ENCODE data around the gene ZNF592. TPM values are rescaled to one million over a fixed set of nuclear protein-coding genes. Genes with fewer than 3 reads are reported as not detected.
A peak's percentile ranks its signal among the peaks of the same experiment; 100 is the strongest.
"Not testable (repeated sequence)": the region's sequence is repeated elsewhere in the genome, so short reads cannot be mapped to it uniquely, and the experiment has no call there.

ZNF592 gene
- total and polyA plus RNA-seq, 7 donors: 13.1 to 43.3 (median 33.8) TPM

- Histone ChIP-seq H3K27me3 (ENCODE audit: insufficient read depth in 3 of 3, low read length in 2 of 3) (no peaks in the 10 kb centered on the region), H3K27ac (peak overlapping the region; percentile 99), H3K9me3 (no peaks in the 10 kb centered on the region), H3K4me3 (peak overlapping the region; percentile 49), H3K36me3 (ENCODE audit: insufficient read depth in 1 of 2, low read depth in 1 of 2) (no peaks in the 10 kb centered on the region), H3K4me1 (peaks cover 69% of the 10 kb centered on the region)
- no peak for TF ChIP-seq CTCF (IDR thresholded peaks at IDR 0.05)
- DNase-seq (no peak), ATAC-seq (no peak)
- 64 to 96% (median 91%) methylated on average over 1 of the region's 1 CpG for WGBS, 3 donors
- intact Hi-C loops (cut with DNase I): loop anchor here in 1 of 2 donors (2.0 to 5.0 kb wide), 2 partner anchors 59 to 100 kb away; partner anchors contain the start of gene WDR73
Measured at GRCh38 chr15:84752195-84752594, 3.8 kb downstream of the ZNF592 start.

GRCh38 chr15:84752700-84753099 lies 4.3 kb downstream of the ZNF592 start:
- peaks cover 67% of the 10 kb centered on the region for H3K4me1 ChIP-seq
- WGBS, 3 donors: 3 to 17% (median 12%) methylated on average over 3 of the region's 3 CpGs

GRCh38 chr15:84754889-84755288 lies 6.5 kb downstream of the ZNF592 start:
- Histone ChIP-seq H3K4me1 (peaks cover 78% of the 10 kb centered on the region), H3K27ac (peak overlapping the region; percentile 99)
- intact Hi-C loops (cut with DNase I): loop anchor here in 1 of 2 donors (5.0 kb wide), 1 partner anchor 103 kb away; the partner anchor contains the start of gene WDR73
- not testable (repeated sequence) for H3K4me3 ChIP-seq; H3K9me3 ChIP-seq; H3K36me3 ChIP-seq (ENCODE audit: insufficient read depth in 1 of 2, low read depth in 1 of 2); DNase-seq; H3K27me3 ChIP-seq (ENCODE audit: insufficient read depth in 3 of 3, low read length in 2 of 3); ATAC-seq
- 60 to 89% (median 86%) methylated on average over 4 of the region's 4 CpGs for WGBS, 3 donors

More at GRCh38 chr15:84752700-84753099, 4.3 kb downstream of the ZNF592 start:
- H3K27me3 ChIP-seq (ENCODE audit: insufficient read depth in 3 of 3, low read length in 2 of 3): no peaks in the 10 kb centered on the region
- no peaks in the 10 kb centered on the region for H3K9me3 ChIP-seq
- no peaks in the 10 kb centered on the region for H3K36me3 ChIP-seq (ENCODE audit: insufficient read depth in 1 of 2, low read depth in 1 of 2)
- H3K4me3 ChIP-seq: peak overlapping the region; percentile 49
- no peak for TF ChIP-seq CTCF (IDR thresholded peaks at IDR 0.05)
- intact Hi-C loops (cut with DNase I): loop anchor here in 1 of 2 donors (2.0 to 5.0 kb wide), 2 partner anchors 58 to 100 kb away; partner anchors contain the start of gene WDR73
- DNase-seq (no peak), ATAC-seq (peak; percentile 45 to 65 (median 56))
- peak overlapping the region; percentile 99 for H3K27ac ChIP-seq

GRCh38 chr15:84755736-84756527 lies 7.5 kb downstream of the ZNF592 start:
- ATAC-seq: no peak
- intact Hi-C loops (cut with DNase I): no loop called here
- no peaks in the 10 kb centered on the region for H3K9me3 ChIP-seq
- H3K36me3 ChIP-seq (ENCODE audit: insufficient read depth in 1 of 2, low read depth in 1 of 2): no peaks in the 10 kb centered on the region
- H3K4me1 ChIP-seq: peaks cover 72% of the 10 kb centered on the region
- no peak for TF ChIP-seq CTCF (IDR thresholded peaks at IDR 0.05)
- no peak overlapping the region for H3K27ac ChIP-seq
- H3K27me3 ChIP-seq (ENCODE audit: insufficient read depth in 3 of 3, low read length in 2 of 3): no peaks in the 10 kb centered on the region
- DNase-seq: no peak
- WGBS, 3 donors: 68 to 74% (median 68%) methylated on average over 1 of the region's 1 CpG
- H3K4me3 ChIP-seq: no peak overlapping the region

GRCh38 chr15:84759018-84759417 lies 10.6 kb downstream of the ZNF592 start:
- ATAC-seq: no peak
- WGBS, 3 donors: 85 to 97% (median 91%) methylated on average over 1 of the region's 1 CpG
- Histone ChIP-seq H3K27me3 (ENCODE audit: insufficient read depth in 3 of 3, low read length in 2 of 3) (no peaks in the 10 kb centered on the region), H3K9me3 (no peaks in the 10 kb centered on the region), H3K4me3 (no peak overlapping the region), H3K36me3 (ENCODE audit: insufficient read depth in 1 of 2, low read depth in 1 of 2) (no peaks in the 10 kb centered on the region), H3K4me1 (peaks cover 71% of the 10 kb centered on the region), H3K27ac (no peak overlapping the region)
- intact Hi-C loops (cut with DNase I): no loop called here
- TF ChIP-seq CTCF (IDR thresholded peaks at IDR 0.05): no peak
- DNase-seq: no peak
